GM19452 (cell line): ENCODE results near the gene ABCB8.
A peak's percentile ranks its signal among the peaks of the same experiment; 100 is the strongest.

Experiments used
- ATAC-seq: cut with Tn5 transposase; IDR thresholded peaks from one replicate; pipeline ENCODE4 v1.9.1; 2021; ENCODE audit not compliant: unreplicated experiment

The ABCB8 gene

GRCh38 chr7:151056666-151057505 lies 28.6 kb downstream of the ABCB8 start:
- ATAC-seq, result no peak

- ATAC-seq, result peak; percentile 8
Measured at GRCh38 chr7:151057506-151057988, 29.3 kb downstream of the ABCB8 start, which contains the start of gene CDK5. TSS of gene CDK5 (minus strand) at chr7:151057897. CDS start at chr7:151057848, 49 bp downstream.

DNA sequence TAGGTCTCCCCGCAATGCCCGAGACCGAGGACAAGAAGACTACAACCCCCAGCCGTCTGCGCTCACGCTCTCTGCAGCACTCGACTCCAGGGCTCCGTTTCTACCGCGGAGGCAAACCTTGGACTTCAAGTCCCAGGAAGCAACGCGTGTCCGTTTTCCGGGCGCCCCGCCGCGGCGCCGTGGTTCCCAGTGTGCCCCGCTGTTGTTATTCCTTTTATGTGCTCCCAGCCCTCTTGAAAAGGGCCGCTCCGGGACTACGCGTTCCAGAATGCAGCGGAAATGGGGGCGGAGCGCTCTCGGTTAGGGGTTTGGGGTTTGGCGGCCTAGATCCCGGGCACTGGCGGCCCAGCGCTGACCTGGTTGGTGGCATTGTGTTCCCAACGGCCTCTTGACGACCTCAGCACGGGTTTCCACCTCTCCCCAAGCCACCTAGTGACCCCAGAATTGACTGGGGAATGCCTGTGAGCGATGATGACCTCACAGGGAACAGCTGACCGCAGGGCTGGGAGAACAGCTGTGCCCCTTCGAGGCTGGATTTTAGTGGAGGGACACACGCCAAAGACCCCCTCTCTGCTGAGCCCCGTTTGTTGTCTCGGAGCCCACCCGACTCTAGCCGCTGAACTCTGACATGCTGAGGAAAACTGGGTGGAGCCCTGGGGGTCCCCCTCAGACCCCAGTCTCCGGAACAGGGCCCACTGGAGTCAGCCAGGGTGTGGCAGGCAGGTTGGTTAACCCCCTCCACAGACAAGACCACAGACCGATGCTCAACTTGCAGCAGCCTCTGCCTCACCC lies 29.9 kb downstream of the ABCB8 start:
- peak; percentile 87 for ATAC-seq

DNA sequence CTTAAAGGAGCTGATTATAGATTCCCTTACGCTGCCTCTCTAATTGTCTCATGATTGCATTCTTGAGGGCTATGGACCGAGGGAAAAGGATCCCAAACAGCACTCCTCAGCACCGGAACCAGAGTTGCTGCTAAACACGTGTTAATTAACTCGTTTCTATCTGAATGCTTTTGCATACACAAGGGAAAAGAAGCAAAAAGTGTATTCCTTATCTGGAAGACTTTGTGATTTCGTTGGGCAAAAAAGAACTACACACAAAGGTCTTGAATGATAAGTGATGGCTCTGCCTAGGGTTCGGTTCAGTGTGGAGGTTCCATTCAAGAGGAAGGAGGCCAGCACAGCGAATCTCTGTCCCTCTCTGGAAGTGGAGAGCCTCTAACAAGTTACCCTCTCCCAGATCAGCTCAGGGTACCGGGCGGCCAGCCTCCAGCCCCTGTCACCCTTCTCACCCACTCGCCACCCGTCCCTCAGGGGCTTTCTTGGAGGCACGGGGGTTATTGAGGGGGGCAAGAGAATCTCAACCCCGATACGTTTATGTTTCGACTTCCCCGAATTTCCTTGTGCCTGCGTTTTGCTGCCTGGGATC lies 30.6 kb downstream of the ABCB8 start:
- ATAC-seq, result no peak

GRCh38 chr7:151059367-151060112 lies 31.3 kb downstream of the ABCB8 start, which contains the start of gene SLC4A2:
TSS of gene SLC4A2 (plus strand) at chr7:151059589. CDS start at chr7:151061988, 2,399 bp downstream.
- peak; percentile 35 for ATAC-seq

- no peak for ATAC-seq
Measured at GRCh38 chr7:151060113-151060415, 31.8 kb downstream of the ABCB8 start.

GRCh38 chr7:151060416-151061212 lies 32.4 kb downstream of the ABCB8 start:
- no peak for ATAC-seq

- ATAC-seq, result no peak
Measured at GRCh38 chr7:151061213-151062110, 33.2 kb downstream of the ABCB8 start.

GRCh38 chr7:151062111-151062398 lies 33.8 kb downstream of the ABCB8 start:
- ATAC-seq, result no peak

GRCh38 chr7:151062399-151063211 lies 34.4 kb downstream of the ABCB8 start:
- no peak for ATAC-seq

DNA sequence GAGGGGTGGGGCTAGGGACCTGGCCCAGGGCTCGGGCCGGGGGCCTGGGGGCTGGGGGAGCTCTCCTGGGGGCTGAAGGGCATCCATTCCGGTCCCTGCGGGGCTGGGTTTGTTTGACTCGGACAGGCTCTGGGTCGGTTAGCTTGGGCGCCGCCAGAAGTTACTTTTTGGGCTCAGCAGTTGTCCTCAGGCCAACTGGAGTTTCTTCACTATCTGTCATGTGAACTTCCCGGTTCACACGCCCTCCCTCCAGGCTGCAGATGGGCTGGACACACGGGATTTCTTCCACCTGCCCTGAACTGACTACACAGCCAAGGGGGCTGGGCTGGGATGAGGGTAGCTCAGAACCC lies 34.9 kb downstream of the ABCB8 start:
- no peak for ATAC-seq

DNA sequence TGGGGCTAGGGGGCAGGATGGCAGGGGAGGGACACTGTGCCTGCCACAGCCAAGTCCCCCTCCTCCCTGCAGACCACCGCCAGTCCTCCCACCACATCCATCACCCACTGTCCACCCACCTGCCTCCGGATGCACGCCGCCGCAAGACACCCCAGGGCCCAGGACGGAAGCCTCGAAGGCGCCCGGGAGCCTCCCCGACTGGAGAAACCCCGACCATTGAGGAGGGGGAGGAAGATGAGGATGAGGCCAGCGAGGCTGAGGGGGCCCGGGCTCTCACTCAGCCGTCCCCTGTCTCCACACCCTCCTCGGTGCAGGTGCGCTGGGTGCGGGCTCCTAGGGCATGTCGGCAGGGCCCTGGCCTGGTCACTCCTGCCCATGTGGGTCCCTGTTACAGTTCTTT lies 36.2 kb downstream of the ABCB8 start:
- ATAC-seq, result no peak

DNA sequence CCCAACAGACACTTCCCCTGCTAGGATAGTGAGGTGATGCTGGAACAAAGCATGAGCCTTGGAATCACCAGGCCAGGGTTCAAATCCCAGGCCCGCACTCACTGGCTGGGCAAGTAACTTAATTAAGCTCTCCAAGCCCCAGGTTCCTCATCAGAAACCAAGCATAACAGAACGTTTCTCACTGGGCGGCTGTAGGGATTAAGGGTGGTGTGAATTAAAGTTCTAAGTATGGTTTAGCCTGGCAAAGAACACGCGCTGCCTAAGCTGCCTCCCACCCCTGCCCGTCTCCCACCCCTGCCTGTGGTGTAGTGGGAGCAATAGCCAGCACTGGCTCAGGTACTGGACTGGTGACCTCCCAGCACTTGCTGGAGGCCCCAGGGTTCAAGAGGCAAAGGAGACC lies 36.7 kb downstream of the ABCB8 start:
- ATAC-seq, result no peak

DNA sequence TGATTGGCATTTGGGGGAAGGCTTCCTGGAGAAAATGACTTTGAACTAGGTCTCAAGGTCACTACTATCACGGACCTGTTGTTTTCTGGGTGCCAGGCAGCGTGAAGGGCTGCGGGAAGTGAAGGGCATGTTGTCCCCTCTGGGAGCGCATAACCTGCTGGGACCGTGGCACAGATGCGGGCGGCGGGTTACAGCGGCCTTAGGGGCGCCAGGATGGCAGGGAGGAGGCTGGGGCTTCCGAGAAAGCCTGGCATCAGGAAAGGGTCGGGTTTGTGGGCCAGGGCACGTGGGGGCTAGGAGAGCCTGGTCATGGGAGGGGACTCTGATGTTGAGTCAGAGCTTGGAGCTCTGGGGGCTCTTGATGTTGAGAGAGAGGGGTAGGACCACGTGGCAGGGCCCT lies 37.3 kb downstream of the ABCB8 start:
- no peak for ATAC-seq

DNA sequence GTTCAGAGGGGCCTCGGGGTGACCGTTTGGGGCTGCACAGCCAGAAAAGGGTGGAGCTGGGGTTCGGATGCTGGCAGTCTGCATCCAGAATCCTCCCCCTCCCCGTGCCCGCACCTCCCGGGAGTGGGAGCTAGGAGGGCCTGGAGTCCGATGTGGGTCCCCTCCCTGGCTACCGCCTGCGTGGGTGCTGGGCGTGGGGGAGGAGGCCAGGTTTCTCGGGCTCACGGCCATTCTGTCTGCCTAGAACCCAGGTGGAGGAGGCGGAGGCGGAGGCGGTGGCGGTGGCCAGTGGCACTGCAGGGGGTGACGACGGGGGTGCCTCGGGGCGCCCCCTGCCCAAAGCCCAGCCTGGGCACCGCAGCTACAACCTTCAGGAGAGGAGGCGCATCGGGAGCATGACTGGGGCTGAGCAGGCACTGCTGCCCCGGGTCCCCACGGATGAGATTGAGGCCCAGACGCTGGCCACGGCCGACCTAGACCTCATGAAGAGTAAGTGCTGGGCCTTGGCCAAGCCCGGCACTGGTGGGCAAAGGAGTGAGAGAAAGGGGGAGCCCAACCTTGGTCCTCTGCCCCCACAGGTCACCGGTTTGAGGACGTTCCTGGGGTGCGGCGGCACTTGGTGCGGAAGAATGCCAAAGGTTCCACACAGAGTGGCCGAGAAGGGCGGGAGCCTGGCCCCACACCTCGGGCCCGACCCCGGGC lies 38.2 kb downstream of the ABCB8 start:
- no peak for ATAC-seq

DNA sequence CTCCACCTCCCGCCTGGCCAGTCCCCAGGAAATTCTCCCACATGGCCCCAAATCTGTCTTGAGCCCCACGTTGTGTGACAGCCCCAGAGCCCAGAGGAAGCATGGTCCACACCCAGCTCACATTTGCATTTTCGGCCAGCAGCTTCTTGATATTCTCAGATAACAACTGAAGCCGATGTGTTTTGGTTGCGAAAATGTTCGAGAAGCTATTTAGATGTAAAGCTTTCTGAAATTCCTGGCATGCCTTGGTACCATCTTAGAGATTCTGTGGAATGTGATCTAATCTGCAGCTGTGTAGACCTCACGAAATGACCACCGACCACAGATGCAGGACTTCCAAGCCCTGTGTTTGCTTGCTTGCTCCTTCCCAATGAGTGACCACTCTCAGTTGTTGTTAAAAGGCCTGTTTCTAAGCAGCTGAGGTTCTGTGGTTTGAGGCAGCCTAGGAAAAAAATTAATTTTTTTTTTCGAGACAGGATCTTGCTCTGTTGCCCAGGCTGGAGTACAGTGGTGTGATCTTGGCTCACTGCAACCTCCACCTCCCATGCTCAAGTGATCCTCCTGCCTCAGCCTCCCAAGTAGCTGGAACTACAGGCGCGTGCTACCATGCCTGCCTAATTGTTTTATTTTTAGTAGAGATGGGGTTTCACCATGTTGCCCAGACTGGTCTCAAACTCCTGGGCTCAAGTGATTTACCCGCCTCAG lies 40.0 kb downstream of the ABCB8 start:
- no peak for ATAC-seq

GRCh38 chr7:151069841-151070573 lies 41.8 kb downstream of the ABCB8 start:
- no peak for ATAC-seq
